PC-9 (cell line): Measurements from ENCODE around the gene HIBADH. TPM values are rescaled to one million over a fixed set of nuclear protein-coding genes. Genes with fewer than 3 reads are reported as not detected.

Experiments used
- BruUV-seq: library from RNA; stranded (reverse); fragments of 400-500 nt; replicated peaks from 2 replicates; lab custom pipeline; 2021; lab: Mats Ljungman, UMichigan
- CTCF ChIA-PET: fragments of 300-600 bp; sonication (Branson Sonifier 250); formaldehyde crosslinking; loops from one replicate; lab custom pipeline; 2022; ENCODE audit warnings: antibody characterized with exemption; lab: Charles Lee
- POLR2A ChIA-PET: fragments of 300-600 bp; sonication (Branson Sonifier 250); formaldehyde crosslinking; loops from one replicate; lab custom pipeline; 2022; ENCODE audit warnings: antibody characterized with exemption; ENCODE audit not compliant: unreplicated experiment; lab: Charles Lee
- DNase-seq, 2 experiments: peaks; one replicate each; pipeline versions ENCODE4 v3.0.0 to v3.0.0-alpha.2; 2015 to 2022; ENCODE audit warnings: mixed read lengths in 1 of 2
- H2AFZ ChIP-seq: fragments of 200-600 bp; sonication (generic); 2 replicates; pipeline ENCODE4 v1.8.1; 2017; ENCODE audit warnings: antibody characterized with exemption
- H3F3A ChIP-seq: fragments of 200-600 bp; sonication (generic); 2 replicates; pipeline ENCODE4 v1.8.1; 2017; ENCODE audit warnings: antibody characterized with exemption, mild to moderate bottlenecking, low read depth; ENCODE audit not compliant: insufficient read depth
- H3K27ac ChIP-seq: fragments of 200-600 bp; sonication (generic); 2 replicates; pipeline ENCODE4 v1.6.1; 2016; ENCODE audit warnings: mixed run types
- H3K27me3 ChIP-seq: fragments of 200-600 bp; sonication (generic); 2 replicates; pipeline ENCODE4 v1.6.1; 2016; ENCODE audit warnings: low read depth, mixed run types; ENCODE audit not compliant: insufficient read depth
- H3K36me3 ChIP-seq: fragments of 200-600 bp; sonication (generic); 2 replicates; pipeline ENCODE4 v1.6.1; 2016; ENCODE audit warnings: low read depth, mixed run types
- H3K4me1 ChIP-seq: fragments of 200-600 bp; sonication (generic); replicated peaks from 2 replicates; pipeline ENCODE4 v1.6.1; 2016; ENCODE audit warnings: mixed run types; ENCODE audit not compliant: insufficient read depth
- H3K4me2 ChIP-seq: fragments of 200-600 bp; sonication (generic); 2 replicates; pipeline ENCODE4 v1.6.1; 2017; ENCODE audit warnings: mixed run types
- H3K4me3 ChIP-seq: fragments of 200-600 bp; sonication (generic); 2 replicates; pipeline ENCODE4 v1.6.1; 2016; ENCODE audit warnings: mixed run types
- H3K79me2 ChIP-seq: fragments of 200-600 bp; sonication (generic); 2 replicates; pipeline ENCODE4 v1.6.1; 2017; ENCODE audit warnings: low read depth, mixed run types
- H3K9me2 ChIP-seq: fragments of 200-600 bp; sonication (generic); 2 replicates; pipeline ENCODE4 v1.8.1; 2017; ENCODE audit warnings: mild to moderate bottlenecking; ENCODE audit not compliant: insufficient read depth
- H3K9me3 ChIP-seq: fragments of 200-600 bp; sonication (generic); 2 replicates; pipeline ENCODE4 v1.8.1; 2016; ENCODE audit warnings: low read depth; ENCODE audit not compliant: insufficient read depth
- H4K20me1 ChIP-seq: fragments of 200-600 bp; sonication (generic); 2 replicates; pipeline ENCODE4 v1.8.1; 2017; ENCODE audit not compliant: insufficient read depth
- CTCF ChIP-seq: fragments of 200-600 bp; sonication (generic); conservative IDR thresholded peaks from 2 replicates; pipeline ENCODE4 v1.6.1; 2017; ENCODE audit warnings: mixed run types, antibody characterized with exemption, mild to moderate bottlenecking, moderate library complexity
- EZH2 ChIP-seq: fragments of 200-600 bp; sonication (generic); IDR thresholded peaks from 2 replicates; pipeline ENCODE4 v1.8.0; 2017; ENCODE audit warnings: antibody characterized with exemption, low read depth
- intact Hi-C: fragments of 100-400 bp; cut with micrococcal nuclease; formaldehyde crosslinking; loops from one replicate; pipeline ENCODE4 v1.10.0; 2022; ENCODE audit not compliant: unreplicated experiment
- total RNA-seq: library from RNA; stranded (reverse); gene quantifications from 2 replicates; pipeline ENCODE4 v1.2.3, GENCODE V29; 2021

HIBADH gene
- total RNA-seq, 1 experiment from 2014 or later, result 73.9 TPM

DNA sequence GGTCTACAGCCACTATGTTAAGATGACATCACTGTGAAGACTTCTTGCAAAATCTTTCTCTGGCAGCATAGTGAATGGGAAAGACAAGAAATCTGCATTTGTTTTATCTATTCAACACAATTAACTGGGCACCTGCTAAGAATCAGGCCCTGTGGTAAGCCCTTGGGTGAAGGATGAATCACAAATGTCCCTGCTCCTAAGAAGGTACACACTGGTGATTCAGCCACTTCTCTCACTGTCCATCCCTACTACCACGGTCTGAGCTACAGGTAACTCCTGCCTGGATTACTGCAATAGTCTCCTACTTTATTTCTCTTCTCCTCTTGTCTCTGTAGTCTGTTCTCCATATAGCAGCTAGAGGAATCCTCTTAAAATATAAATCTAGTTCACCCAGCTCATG is 116.1 kb downstream of the HIBADH start:
- no TSS peak for BruUV-seq
- H3K36me3 ChIP-seq, result peaks cover 5% of the 10 kb centered on the region; the same call in 1 of the 2 replicates
- no peaks in the 10 kb centered on the region for H3K9me2 ChIP-seq
- no peak overlapping the region for H2AFZ ChIP-seq
- H4K20me1 ChIP-seq, result 0 out of 2 replicates have a peak, but pooled peaks cover 6% of the 10 kb centered on the region
- H3K79me2 ChIP-seq, result no peaks in the 10 kb centered on the region
- no peak overlapping the region for H3K27ac ChIP-seq
- CTCF ChIA-PET, result no interaction called here
- H3F3A ChIP-seq, result no peaks in the 10 kb centered on the region
- TF ChIP-seq CTCF (no peak), EZH2 (no peak)
- H3K9me3 ChIP-seq, result no peaks in the 10 kb centered on the region
- intact Hi-C loops, result no loop called here
- no peak overlapping the region for H3K4me2 ChIP-seq
- no peaks in the 10 kb centered on the region for H3K4me1 ChIP-seq
- no peak overlapping the region for H3K4me3 ChIP-seq
- H3K27me3 ChIP-seq, result no peaks in the 10 kb centered on the region
- no peak for DNase-seq
- POLR2A ChIA-PET, result no interaction called here

DNA sequence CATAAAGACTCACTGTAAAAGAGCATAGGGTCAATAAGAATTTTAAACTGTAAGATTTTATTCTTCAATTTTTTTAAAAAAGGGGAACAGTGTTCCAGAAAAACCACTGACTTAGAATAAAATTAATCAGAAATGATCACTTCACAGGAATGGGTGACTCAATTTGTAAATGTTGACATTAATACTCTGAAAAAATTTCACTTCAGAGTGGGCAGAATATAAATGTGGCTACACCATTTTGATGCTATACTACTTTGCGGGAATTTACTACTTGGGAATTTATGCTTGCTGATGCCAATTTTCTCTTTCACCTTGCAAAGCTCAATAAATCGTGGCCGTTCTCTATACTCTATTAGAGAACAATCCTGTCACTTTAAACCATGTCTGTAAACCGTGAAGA is 126.9 kb downstream of the HIBADH start:
- H3K4me1 ChIP-seq, result no peaks in the 10 kb centered on the region
- H3K79me2 ChIP-seq, result no peaks in the 10 kb centered on the region
- H3K9me3 ChIP-seq, result no peaks in the 10 kb centered on the region
- no peaks in the 10 kb centered on the region for H4K20me1 ChIP-seq
- no TSS peak for BruUV-seq
- TF ChIP-seq EZH2 (no peak), CTCF (no peak)
- H3K4me3 ChIP-seq, result no peak overlapping the region
- H3K27ac ChIP-seq, result no peak overlapping the region
- no peak overlapping the region for H2AFZ ChIP-seq
- H3K27me3 ChIP-seq, result no peaks in the 10 kb centered on the region
- ChIA-PET POLR2A (no interaction called here), CTCF (no interaction called here)
- H3F3A ChIP-seq, result no peaks in the 10 kb centered on the region
- DNase-seq, result no peak
- 0 out of 2 replicates have a peak, but pooled peaks cover 3% of the 10 kb centered on the region for H3K36me3 ChIP-seq
- H3K9me2 ChIP-seq, result no peaks in the 10 kb centered on the region
- H3K4me2 ChIP-seq, result no peak overlapping the region
- intact Hi-C loops, result no loop called here

GRCh38 chr7:27533652-27534081 is 129.0 kb downstream of the HIBADH start:
- Histone ChIP-seq H3K4me2 (no peak overlapping the region), H3K9me3 (no peaks in the 10 kb centered on the region), H3K9me2 (no peaks in the 10 kb centered on the region), H3K4me1 (no peaks in the 10 kb centered on the region), H4K20me1 (no peaks in the 10 kb centered on the region), H2AFZ (no peak overlapping the region), H3K79me2 (no peaks in the 10 kb centered on the region), H3K36me3 (0 out of 2 replicates have a peak, but pooled peaks cover 3% of the 10 kb centered on the region), H3K4me3 (no peak overlapping the region), H3F3A (no peaks in the 10 kb centered on the region), H3K27ac (no peak overlapping the region), H3K27me3 (no peaks in the 10 kb centered on the region)
- intact Hi-C loops, result no loop called here
- ChIA-PET CTCF (no interaction called here), POLR2A (no interaction called here)
- no TSS peak for BruUV-seq
- TF ChIP-seq EZH2, result no peak
- TF ChIP-seq CTCF, result no peak
- no peak for DNase-seq
